Left ventricle myocardium inferior (tissue), 1 donor: ENCODE results near the gene CTSS. TPM values are rescaled to one million over a fixed set of nuclear protein-coding genes. Genes with fewer than 3 reads are reported as not detected.

Source experiments
- DNase-seq: peaks from one replicate; pipeline ENCODE4 v3.0.0-alpha.2; 2020
- H3K27ac ChIP-seq: fragments of 200-600 bp; replicated peaks from 2 replicates; pipeline ENCODE4 v1.8.0; 2021
- H3K27me3 ChIP-seq: fragments of 200-600 bp; 2 replicates; pipeline ENCODE4 v1.8.0; 2021; ENCODE audit warnings: low read depth
- H3K36me3 ChIP-seq: fragments of 200-600 bp; 2 replicates; pipeline ENCODE4 v1.8.0; 2021
- H3K4me1 ChIP-seq: fragments of 200-600 bp; 2 replicates; pipeline ENCODE4 v1.8.0; 2021
- H3K4me3 ChIP-seq: fragments of 200-600 bp; 2 replicates; pipeline ENCODE4 v1.8.0; 2021; ENCODE audit warnings: mild to moderate bottlenecking, moderate library complexity
- H3K9me3 ChIP-seq: fragments of 200-600 bp; replicated peaks from 2 replicates; pipeline ENCODE4 v1.8.0; 2021
- CTCF ChIP-seq: fragments of 200-600 bp; IDR thresholded peaks from 2 replicates; pipeline ENCODE4 v1.8.0; 2021; ENCODE audit warnings: antibody characterized with exemption, mild to moderate bottlenecking, borderline replicate concordance
- intact Hi-C: fragments of 100-400 bp; cut with micrococcal nuclease; formaldehyde crosslinking; loops from one replicate; pipeline ENCODE4 v1.11.0; 2022
- total RNA-seq: library from RNA; stranded (reverse); fragmentation: NEBNext Ultra II Directional; extraction: Animal tissue kit (Norgen Biotek cat#: 25700); gene quantifications from one replicate; pipeline ENCODE4 v1.2.1, GENCODE V29; 2021
- donor health status: DM: no; HTN: yes; CAD: no; lungs with severe emphysema.

CTSS gene
- total RNA-seq, 1 donor from 2014 or later: 27.5 TPM

GRCh38 chr1:150761801-150762200 lies 3.8 kb downstream of the CTSS start:
- Histone ChIP-seq H3K9me3 (no peaks in the 10 kb centered on the region), H3K36me3 (peaks cover 6% of the 10 kb centered on the region), H3K4me1 (peaks cover 8% of the 10 kb centered on the region), H3K27ac (no peak overlapping the region), H3K27me3 (no peaks in the 10 kb centered on the region), H3K4me3 (no peak overlapping the region)
- DNase-seq: no peak
- no peak for TF ChIP-seq CTCF
- intact Hi-C loops: no loop called here

GRCh38 chr1:150760013-150760412 lies 5.6 kb downstream of the CTSS start:
- no peaks in the 10 kb centered on the region for H3K9me3 ChIP-seq
- no peaks in the 10 kb centered on the region for H3K27me3 ChIP-seq
- intact Hi-C loops: no loop called here
- H3K36me3 ChIP-seq: peaks cover 15% of the 10 kb centered on the region
- TF ChIP-seq CTCF: no peak
- H3K4me3 ChIP-seq: no peak overlapping the region
- H3K4me1 ChIP-seq: peaks cover 8% of the 10 kb centered on the region
- DNase-seq: no peak
- H3K27ac ChIP-seq: no peak overlapping the region

GRCh38 chr1:150753416-150753815 lies 12.2 kb downstream of the CTSS start:
- Histone ChIP-seq H3K36me3 (peaks cover 23% of the 10 kb centered on the region), H3K4me1 (no peaks in the 10 kb centered on the region), H3K4me3 (no peak overlapping the region), H3K9me3 (no peaks in the 10 kb centered on the region), H3K27ac (no peak overlapping the region), H3K27me3 (no peaks in the 10 kb centered on the region)
- no peak for DNase-seq
- intact Hi-C loops: no loop called here
- TF ChIP-seq CTCF: no peak

GRCh38 chr1:150751443-150751842 lies 14.1 kb downstream of the CTSS start:
- H3K27me3 ChIP-seq: no peaks in the 10 kb centered on the region
- H3K36me3 ChIP-seq: peaks cover 24% of the 10 kb centered on the region
- H3K4me1 ChIP-seq: no peaks in the 10 kb centered on the region
- H3K9me3 ChIP-seq: no peaks in the 10 kb centered on the region
- no peak overlapping the region for H3K4me3 ChIP-seq
- TF ChIP-seq CTCF: no peak
- no peak overlapping the region for H3K27ac ChIP-seq
- intact Hi-C loops: no loop called here
- no peak for DNase-seq

GRCh38 chr1:150749720-150750311 lies 15.8 kb downstream of the CTSS start:
- DNase-seq: no peak
- TF ChIP-seq CTCF: no peak
- H3K4me1 ChIP-seq: no peaks in the 10 kb centered on the region
- H3K9me3 ChIP-seq: no peaks in the 10 kb centered on the region
- intact Hi-C loops: no loop called here
- peaks cover 19% of the 10 kb centered on the region for H3K36me3 ChIP-seq
- no peak overlapping the region for H3K27ac ChIP-seq
- no peak overlapping the region for H3K4me3 ChIP-seq
- no peaks in the 10 kb centered on the region for H3K27me3 ChIP-seq
